ENCODE results near the gene BPIFB2. TPM values are rescaled to one million over a fixed set of nuclear protein-coding genes. Genes with fewer than 3 reads are reported as not detected.

The BPIFB2 gene
- polyA plus RNA-seq, 3 donors = not detected

GRCh38 chr20:33024243-33024560 is 16.7 kb downstream of the BPIFB2 start:
- Histone ChIP-seq H3K79me2 (ENCODE audit: insufficient read depth, low read length) (no peaks in the 10 kb centered on the region), H3K9me3 (replicated peaks in 1 of 2; ENCODE audit: control insufficient read depth in 1 of 2, insufficient read depth in 1 of 2, low read length in 2 of 2) (no peaks in the 10 kb centered on the region), H3K36me3 (replicated peaks in 1 of 2; ENCODE audit: control insufficient read depth in 1 of 2, insufficient read depth in 2 of 2, low read length in 2 of 2) (no peaks in the 10 kb centered on the region), H3K9ac (ENCODE audit: insufficient read depth, low read length, poor library complexity, severe bottlenecking) (no peak overlapping the region), H2AFZ (ENCODE audit: insufficient read depth, low read depth, low read length, poor library complexity, severe bottlenecking) (no peak overlapping the region), H3K27ac (ENCODE audit: low read depth in 1 of 2, low read length in 2 of 2) (no peak overlapping the region), H3K4me1 (ENCODE audit: control insufficient read depth in 1 of 2, insufficient read depth in 2 of 2, low read length in 2 of 2) (no peaks in the 10 kb centered on the region), H3K27me3 (ENCODE audit: control insufficient read depth in 2 of 2, insufficient read depth in 2 of 2, low read length in 2 of 2) (no peaks in the 10 kb centered on the region), H4K20me1 (ENCODE audit: insufficient read depth, low read length) (no peaks in the 10 kb centered on the region), H3K4me2 (replicated peaks; ENCODE audit: extremely low read depth, low read length, poor library complexity, severe bottlenecking) (no peak overlapping the region), H3K4me3 (replicated peaks in 1 of 3; ENCODE audit: low read depth in 2 of 3, low read length in 3 of 3) (no peak overlapping the region)
- Mint-ChIP-seq H3K36me3 (no peaks in the 10 kb centered on the region), H3K27ac (no peak overlapping the region), H3K27me3 (ENCODE audit: low read depth in 3 of 3) (peaks cover 0 to 3% (median 0%) of the 10 kb centered on the region in 3 donors), H3K4me1 (no peaks in the 10 kb centered on the region), H3K4me3 (no peak overlapping the region), H3K9me3 (no peaks in the 10 kb centered on the region)
- WGBS (ENCODE audit: insufficient coverage) = 80% methylated on average over 1 of the region's 1 CpG
- intact Hi-C loops (cut with micrococcal nuclease) = no loop called here
- no peak for DNase-seq
- TF ChIP-seq CTCF (IDR thresholded peaks at IDR 0.05) = no peak

GRCh38 chr20:33024609-33025317 is 17.3 kb downstream of the BPIFB2 start:
- Histone ChIP-seq H3K27me3 (ENCODE audit: control insufficient read depth in 2 of 2, insufficient read depth in 2 of 2, low read length in 2 of 2) (no peaks in the 10 kb centered on the region), H4K20me1 (ENCODE audit: insufficient read depth, low read length) (no peaks in the 10 kb centered on the region), H3K4me3 (replicated peaks in 1 of 3; ENCODE audit: low read depth in 2 of 3, low read length in 3 of 3) (no peak overlapping the region), H3K9me3 (replicated peaks in 1 of 2; ENCODE audit: control insufficient read depth in 1 of 2, insufficient read depth in 1 of 2, low read length in 2 of 2) (no peaks in the 10 kb centered on the region), H3K79me2 (ENCODE audit: insufficient read depth, low read length) (no peaks in the 10 kb centered on the region), H3K4me1 (ENCODE audit: control insufficient read depth in 1 of 2, insufficient read depth in 2 of 2, low read length in 2 of 2) (no peaks in the 10 kb centered on the region), H3K4me2 (replicated peaks; ENCODE audit: extremely low read depth, low read length, poor library complexity, severe bottlenecking) (no peak overlapping the region), H3K36me3 (replicated peaks in 1 of 2; ENCODE audit: control insufficient read depth in 1 of 2, insufficient read depth in 2 of 2, low read length in 2 of 2) (no peaks in the 10 kb centered on the region), H3K9ac (ENCODE audit: insufficient read depth, low read length, poor library complexity, severe bottlenecking) (no peak overlapping the region), H2AFZ (ENCODE audit: insufficient read depth, low read depth, low read length, poor library complexity, severe bottlenecking) (no peak overlapping the region), H3K27ac (ENCODE audit: low read depth in 1 of 2, low read length in 2 of 2) (no peak overlapping the region)
- intact Hi-C loops (cut with micrococcal nuclease) = no loop called here
- no peak for DNase-seq
- Mint-ChIP-seq H3K4me3 (no peak overlapping the region), H3K27me3 (ENCODE audit: low read depth in 3 of 3) (peaks cover 0 to 3% (median 0%) of the 10 kb centered on the region in 3 donors), H3K36me3 (no peaks in the 10 kb centered on the region), H3K27ac (no peak overlapping the region), H3K9me3 (no peaks in the 10 kb centered on the region), H3K4me1 (no peaks in the 10 kb centered on the region)
- TF ChIP-seq CTCF (IDR thresholded peaks at IDR 0.05) = no peak
- WGBS (ENCODE audit: insufficient coverage) = 98% methylated on average over 2 of the region's 5 CpGs

Data from CD14-positive monocyte (primary cell).